WTC11 (cell line): Measurements from ENCODE around the gene SUPT16H. TPM values are rescaled to one million over a fixed set of nuclear protein-coding genes. Genes with fewer than 3 reads are reported as not detected.

ENCODE experiments used
- ATAC-seq: fragments of 200-7000 bp; cut with Tn5 transposase; 2 replicates; pipeline ENCODE4 v1.10.0; 2021; ENCODE audit warnings: mild to moderate bottlenecking, moderate library complexity
- CTCF ChIA-PET: fragments of 300-600 bp; sonication (Branson Sonifier 250); formaldehyde crosslinking; loops from one replicate; lab custom pipeline; 2021; ENCODE audit warnings: antibody characterized with exemption; lab: Charles Lee
- POLR2A ChIA-PET: fragments of 350-600 bp; sonication (Branson Sonifier 250); formaldehyde crosslinking; loops from one replicate; lab custom pipeline; 2021; ENCODE audit warnings: antibody characterized with exemption; lab: Charles Lee
- DNase-seq: peaks from one replicate; pipeline ENCODE4 v3.0.0; 2021; ENCODE audit warnings: low spot score
- H3K27ac Mint-ChIP-seq: 2 replicates; pipeline ENCODE4 v1.8.0; 2021; ENCODE audit warnings: mixed read lengths
- H3K27me3 Mint-ChIP-seq: 2 replicates; pipeline ENCODE4 v1.8.0; 2021; ENCODE audit warnings: low read depth, mild to moderate bottlenecking, moderate library complexity, mixed read lengths
- H3K36me3 Mint-ChIP-seq: 2 replicates; pipeline ENCODE4 v1.8.0; 2021; ENCODE audit warnings: mixed read lengths
- H3K4me1 Mint-ChIP-seq: 2 replicates; pipeline ENCODE4 v1.8.0; 2022; ENCODE audit warnings: mixed read lengths
- H3K4me3 Mint-ChIP-seq: 2 replicates; pipeline ENCODE4 v1.8.0; 2021; ENCODE audit warnings: mild to moderate bottlenecking, moderate library complexity, mixed read lengths
- H3K9me3 Mint-ChIP-seq: 2 replicates; pipeline ENCODE4 v1.8.0; 2021; ENCODE audit warnings: mixed read lengths
- ATF1 ChIP-seq: sonication (generic); formaldehyde crosslinking; IDR thresholded peaks from 2 replicates; pipeline ENCODE4 v1.8.1; 2023; ENCODE audit warnings: mild to moderate bottlenecking, moderate library complexity, missing genetic modification reagents
- CBFB ChIP-seq: sonication (generic); formaldehyde crosslinking; IDR thresholded peaks from 2 replicates; pipeline ENCODE4 v1.8.1; 2022; ENCODE audit warnings: mild to moderate bottlenecking, low read depth, missing genetic modification reagents
- CDX4 ChIP-seq: fragments of 250-450 bp; sonication (Bioruptor Pico); IDR thresholded peaks from 2 replicates; pipeline ENCODE4 v1.9.0; 2021; ENCODE audit warnings: moderate library complexity, mild to moderate bottlenecking, inconsistent platforms, borderline replicate concordance
- E2F5 ChIP-seq: sonication (generic); formaldehyde crosslinking; IDR thresholded peaks from 2 replicates; pipeline ENCODE4 v1.8.1; 2022; ENCODE audit warnings: mild to moderate bottlenecking, moderate library complexity, missing genetic modification reagents
- ERG ChIP-seq: fragments of 250-450 bp; sonication (Bioruptor Pico); IDR thresholded peaks from 2 replicates; pipeline ENCODE4 v1.8.0; 2021; ENCODE audit warnings: mild to moderate bottlenecking
- ETV6 ChIP-seq: sonication (generic); formaldehyde crosslinking; IDR thresholded peaks from 2 replicates; pipeline ENCODE4 v1.8.1; 2022; ENCODE audit warnings: mild to moderate bottlenecking, missing genetic modification reagents
- FOXK1 ChIP-seq: sonication (generic); formaldehyde crosslinking; IDR thresholded peaks from 2 replicates; pipeline ENCODE4 v1.8.0; 2022; ENCODE audit warnings: mild to moderate bottlenecking, moderate library complexity, missing genetic modification reagents
- IRF2 ChIP-seq: sonication (generic); formaldehyde crosslinking; IDR thresholded peaks from 2 replicates; pipeline ENCODE4 v1.8.0; 2022; ENCODE audit warnings: low read depth, missing genetic modification reagents, borderline replicate concordance
- JUN ChIP-seq: sonication (generic); formaldehyde crosslinking; IDR thresholded peaks from 2 replicates; pipeline ENCODE4 v1.8.0; 2023; ENCODE audit warnings: mild to moderate bottlenecking, missing genetic modification reagents
- MAX ChIP-seq: sonication (generic); formaldehyde crosslinking; IDR thresholded peaks from 2 replicates; pipeline ENCODE4 v1.8.0; 2022; ENCODE audit warnings: mild to moderate bottlenecking, missing genetic modification reagents
- MXD4 ChIP-seq: fragments of 250-450 bp; sonication (Bioruptor Pico); IDR thresholded peaks from 2 replicates; pipeline ENCODE4 v1.8.0; 2021; ENCODE audit warnings: mild to moderate bottlenecking, moderate library complexity, borderline replicate concordance
- MYBL2 ChIP-seq: sonication (generic); formaldehyde crosslinking; IDR thresholded peaks from 2 replicates; pipeline ENCODE4 v1.8.1; 2023; ENCODE audit warnings: mild to moderate bottlenecking, moderate library complexity, missing genetic modification reagents
- NFATC4 ChIP-seq: fragments of 250-450 bp; sonication (Bioruptor Pico); IDR thresholded peaks from 2 replicates; pipeline ENCODE4 v1.9.0; 2021; ENCODE audit warnings: mild to moderate bottlenecking
- NFE2L1 ChIP-seq: sonication (generic); formaldehyde crosslinking; IDR thresholded peaks from 2 replicates; pipeline ENCODE4 v1.8.1; 2023; ENCODE audit warnings: missing genetic modification reagents
- NFYB ChIP-seq: sonication (generic); formaldehyde crosslinking; conservative IDR thresholded peaks from 2 replicates; pipeline ENCODE4 v1.8.0; 2022; ENCODE audit warnings: low read depth, missing genetic modification reagents
- TEAD1 ChIP-seq: sonication (generic); formaldehyde crosslinking; IDR thresholded peaks from 2 replicates; pipeline ENCODE4 v1.8.0; 2022; ENCODE audit warnings: mild to moderate bottlenecking, missing genetic modification reagents
- ZNF138 ChIP-seq: sonication (generic); formaldehyde crosslinking; conservative IDR thresholded peaks from 2 replicates; pipeline ENCODE4 v1.8.1; 2022; ENCODE audit warnings: mild to moderate bottlenecking, moderate library complexity, missing genetic modification reagents
- total RNA-seq: library from RNA; stranded (reverse); gene quantifications from 3 replicates; pipeline ENCODE4 v1.2.3, GENCODE V29; 2021
- TF ChIP-seq, protein P1 (sequence below): sonication (generic); formaldehyde crosslinking; IDR thresholded peaks from 2 replicates; pipeline ENCODE4 v1.8.1; 2022; ENCODE audit warnings: missing genetic modification reagents, borderline replicate concordance
- TF ChIP-seq, protein P2 (sequence below): sonication (generic); formaldehyde crosslinking; IDR thresholded peaks from 2 replicates; pipeline ENCODE4 v1.8.1; 2023; ENCODE audit warnings: mild to moderate bottlenecking, missing genetic modification reagents, moderate library complexity

The SUPT16H gene
- total RNA-seq, 1 experiment from 2014 or later: 178 TPM

- ChIA-PET CTCF (interaction anchor here (1.5 kb wide), 1 partner anchor 13 kb away, joined by 3 read pairs; no protein-coding TSS in a partner anchor), POLR2A (interaction anchor here (0.6 kb wide), 1 partner anchor 346 kb away, joined by 7 read pairs; no protein-coding TSS in a partner anchor)
- TF ChIP-seq IRF2 (CRISPR knock-in tag): no peak
- TF ChIP-seq ERG (CRISPR knock-in tag): no peak
- ATAC-seq (no peak), DNase-seq (no peak)
- H3K36me3 Mint-ChIP-seq: no peaks in the 10 kb centered on the region
- H3K4me1 Mint-ChIP-seq: peaks cover 36% of the 10 kb centered on the region
- H3K4me3 Mint-ChIP-seq: no peak overlapping the region
- no peaks in the 10 kb centered on the region for H3K9me3 Mint-ChIP-seq
- H3K27me3 Mint-ChIP-seq: no peaks in the 10 kb centered on the region
- H3K27ac Mint-ChIP-seq: peak overlapping the region; percentile 9; the same call in 1 of the 2 replicates
Observed at GRCh38 chr14:21311614-21312013, 72.2 kb downstream of the SUPT16H start.

- Mint-ChIP-seq H3K27me3 (no peaks in the 10 kb centered on the region), H3K4me1 (peaks cover 36% of the 10 kb centered on the region), H3K36me3 (no peaks in the 10 kb centered on the region), H3K27ac (no peak overlapping the region), H3K4me3 (no peak overlapping the region), H3K9me3 (no peaks in the 10 kb centered on the region)
- ATAC-seq: no peak
- TF ChIP-seq, protein P1, sequence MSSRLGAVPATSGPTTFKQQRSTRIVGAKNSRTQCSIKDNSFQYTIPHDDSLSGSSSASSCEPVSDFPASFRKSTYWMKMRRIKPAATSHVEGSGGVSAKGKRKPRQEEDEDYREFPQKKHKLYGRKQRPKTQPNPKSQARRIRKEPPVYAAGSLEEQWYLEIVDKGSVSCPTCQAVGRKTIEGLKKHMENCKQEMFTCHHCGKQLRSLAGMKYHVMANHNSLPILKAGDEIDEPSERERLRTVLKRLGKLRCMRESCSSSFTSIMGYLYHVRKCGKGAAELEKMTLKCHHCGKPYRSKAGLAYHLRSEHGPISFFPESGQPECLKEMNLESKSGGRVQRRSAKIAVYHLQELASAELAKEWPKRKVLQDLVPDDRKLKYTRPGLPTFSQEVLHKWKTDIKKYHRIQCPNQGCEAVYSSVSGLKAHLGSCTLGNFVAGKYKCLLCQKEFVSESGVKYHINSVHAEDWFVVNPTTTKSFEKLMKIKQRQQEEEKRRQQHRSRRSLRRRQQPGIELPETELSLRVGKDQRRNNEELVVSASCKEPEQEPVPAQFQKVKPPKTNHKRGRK (CRISPR knock-in tag): no peak
- TF ChIP-seq CBFB (CRISPR knock-in tag): no peak
- CTCF ChIA-PET: interaction anchor here (1.4 kb wide), 1 partner anchor 32 kb away, joined by 4 read pairs; no protein-coding TSS in a partner anchor
- DNase-seq: no peak
- POLR2A ChIA-PET: no interaction called here
Observed at GRCh38 chr14:21309956-21310355, 73.9 kb downstream of the SUPT16H start.

DNA sequence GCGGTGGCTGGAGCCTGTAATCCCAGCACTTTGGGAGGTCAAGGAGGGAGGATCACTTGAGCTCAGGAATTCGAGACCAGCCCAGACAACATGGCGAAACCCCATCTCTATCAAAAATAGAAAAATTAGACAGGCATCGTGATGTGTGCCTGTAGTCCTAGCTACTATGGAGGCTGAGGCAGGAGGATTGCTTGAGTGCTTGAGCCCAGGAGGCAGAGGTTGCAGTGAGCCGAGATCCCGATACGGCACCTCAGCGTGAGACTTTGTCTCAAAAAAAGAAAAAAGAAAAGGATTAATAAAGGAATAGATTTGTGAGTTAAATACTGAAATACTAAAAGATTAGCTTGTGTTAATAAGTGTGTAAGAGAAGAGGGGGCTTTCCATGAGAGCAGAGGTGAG, 74.6 kb downstream of the SUPT16H start:
- no peaks in the 10 kb centered on the region for H3K9me3 Mint-ChIP-seq
- H3K27ac Mint-ChIP-seq: peak overlapping the region; percentile 71
- DNase-seq (no peak), ATAC-seq (peak; percentile 2; the same call in 1 of the 2 replicates)
- no peaks in the 10 kb centered on the region for H3K36me3 Mint-ChIP-seq
- ChIA-PET CTCF (interaction anchor here (0.8 to 1.4 kb wide), 2 partner anchors 33 to 147 kb away, joined by 3 to 4 read pairs; partner anchors contain the start of gene CHD8), POLR2A (interaction anchor here (1.0 to 1.3 kb wide), 2 partner anchors 10 kb away, joined by 3 to 4 read pairs; no protein-coding TSS in a partner anchor)
- H3K4me3 Mint-ChIP-seq: peak overlapping the region; percentile 75
- peaks cover 36% of the 10 kb centered on the region for H3K4me1 Mint-ChIP-seq
- TF ChIP-seq MYBL2 (CRISPR knock-in tag): no peak
- TF ChIP-seq MAX (CRISPR knock-in tag): no peak
- no peak for TF ChIP-seq JUN (CRISPR knock-in tag)
- TF ChIP-seq NFATC4 (CRISPR knock-in tag): no peak
- TF ChIP-seq NFYB (CRISPR knock-in tag): no peak
- TF ChIP-seq, all 79 proteins: peak for 0
- H3K27me3 Mint-ChIP-seq: no peaks in the 10 kb centered on the region

DNA sequence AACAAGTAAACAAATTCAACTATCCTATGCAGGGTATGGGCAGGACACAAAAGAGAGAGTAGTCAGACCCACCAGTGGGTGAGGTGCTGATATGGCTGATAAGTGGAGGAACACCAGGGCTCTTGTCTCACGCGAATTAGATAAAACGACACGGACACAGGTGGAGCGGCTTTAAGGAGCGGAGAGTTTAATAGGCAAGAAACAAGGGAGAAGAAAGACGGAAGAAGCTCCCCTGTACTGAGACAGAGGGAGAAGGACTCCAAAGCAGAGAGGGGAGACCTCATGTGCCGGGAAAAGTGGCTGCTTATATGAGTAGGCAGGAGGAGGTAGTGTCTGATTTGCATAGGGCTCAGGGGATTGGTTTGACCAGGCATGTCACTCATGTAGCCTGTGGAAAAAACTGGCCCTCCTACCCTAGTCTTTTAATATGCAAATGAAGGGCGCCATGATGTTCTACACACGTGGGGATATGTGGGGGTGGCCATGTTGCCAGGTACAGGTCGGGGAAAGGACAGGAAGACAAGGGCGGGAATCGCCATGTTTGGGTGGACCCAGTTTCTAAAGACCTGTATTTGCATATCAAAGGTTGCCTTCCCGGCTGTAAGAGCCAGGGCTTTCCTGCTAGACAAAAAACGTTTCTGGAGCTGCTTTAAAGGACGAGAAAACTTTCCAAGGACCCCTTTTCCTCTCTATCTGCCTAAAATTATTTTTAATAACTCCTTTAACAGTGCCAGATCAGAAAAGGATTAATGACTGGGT, 75.2 kb downstream of the SUPT16H start:
- H3K36me3 Mint-ChIP-seq: no peaks in the 10 kb centered on the region
- ATAC-seq: peak; percentile 94
- H3K4me3 Mint-ChIP-seq: peak overlapping the region; percentile 75
- peaks cover 36% of the 10 kb centered on the region for H3K4me1 Mint-ChIP-seq
- H3K27me3 Mint-ChIP-seq: no peaks in the 10 kb centered on the region
- ChIA-PET CTCF (interaction anchor here (0.8 to 1.6 kb wide), 3 partner anchors 30 to 147 kb away, joined by 3 to 4 read pairs (median 3); partner anchors contain the start of gene CHD8), POLR2A (interaction anchor here (0.5 to 1.6 kb wide), 6 partner anchors 9 to 76 kb away, joined by 3 to 4 read pairs (median 3); partner anchors contain the start of gene SUPT16H)
- peak overlapping the region; percentile 99 for H3K27ac Mint-ChIP-seq
- DNase-seq: peak; percentile 87
- H3K9me3 Mint-ChIP-seq: no peaks in the 10 kb centered on the region
- TF ChIP-seq, protein P2, sequence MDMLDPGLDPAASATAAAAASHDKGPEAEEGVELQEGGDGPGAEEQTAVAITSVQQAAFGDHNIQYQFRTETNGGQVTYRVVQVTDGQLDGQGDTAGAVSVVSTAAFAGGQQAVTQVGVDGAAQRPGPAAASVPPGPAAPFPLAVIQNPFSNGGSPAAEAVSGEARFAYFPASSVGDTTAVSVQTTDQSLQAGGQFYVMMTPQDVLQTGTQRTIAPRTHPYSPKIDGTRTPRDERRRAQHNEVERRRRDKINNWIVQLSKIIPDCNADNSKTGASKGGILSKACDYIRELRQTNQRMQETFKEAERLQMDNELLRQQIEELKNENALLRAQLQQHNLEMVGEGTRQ: peak; percentile 57
- TF ChIP-seq NFYB (CRISPR knock-in tag) (no peak), MAX (CRISPR knock-in tag) (peak; percentile 95), NFE2L1 (CRISPR knock-in tag) (peak; percentile 41; the same call in 1 of the 2 replicates), MXD4 (CRISPR knock-in tag) (no peak), TEAD1 (CRISPR knock-in tag) (0 out of 2 replicates have a peak, but pooled peaks have one; percentile 44), ATF1 (CRISPR knock-in tag) (no peak), ZNF138 (CRISPR knock-in tag) (no peak), ETV6 (CRISPR knock-in tag) (no peak), E2F5 (peak; percentile 100), FOXK1 (CRISPR knock-in tag) (peak; percentile 72; the same call in 1 of the 2 replicates), CDX4 (CRISPR knock-in tag) (no peak)
